Hindlimb muscle (tissue), 1 donor: Measurements from ENCODE around the gene MUC6. TPM values are rescaled to one million over a fixed set of nuclear protein-coding genes. Genes with fewer than 3 reads are reported as not detected.
"Not testable (repeated sequence)": the region's sequence is repeated elsewhere in the genome, so short reads cannot be mapped to it uniquely, and the experiment has no call there.

ENCODE experiments used
- DNase-seq: peaks from one replicate; pipeline ENCODE4 v3.0.0-alpha.2; 2013
- polyA plus RNA-seq: library from polyadenylated mRNA; unstranded; fragments of 120-200 nt; gene quantifications from one replicate; pipeline ENCODE4 v1.2.1, GENCODE V29; 2013; ENCODE audit not compliant: insufficient read length

Gene MUC6
- polyA plus RNA-seq, 1 donor = 0.10 TPM

- no peak for DNase-seq
Observed at GRCh38 chr11:1023811-1024596, 12.5 kb downstream of the MUC6 start.

- DNase-seq = no peak
Observed at GRCh38 chr11:1022908-1023810, 13.4 kb downstream of the MUC6 start.

- no peak for DNase-seq
Observed at GRCh38 chr11:1022411-1022810, 14.1 kb downstream of the MUC6 start.

- DNase-seq = no peak
Observed at GRCh38 chr11:1020211-1020905, 16.2 kb downstream of the MUC6 start.

- DNase-seq = no peak
Observed at GRCh38 chr11:1019321-1019910, 17.1 kb downstream of the MUC6 start.

- no peak for DNase-seq
Observed at GRCh38 chr11:1018091-1018490, 18.4 kb downstream of the MUC6 start.

- DNase-seq = no peak
Observed at GRCh38 chr11:1017269-1018005, 19.1 kb downstream of the MUC6 start.

GRCh38 chr11:1016610-1017126, 19.9 kb downstream of the MUC6 start:
- DNase-seq = not testable (repeated sequence)

GRCh38 chr11:1015826-1016545, 20.5 kb downstream of the MUC6 start:
- DNase-seq = no peak

- DNase-seq = no peak
Observed at GRCh38 chr11:1015064-1015463, 21.5 kb downstream of the MUC6 start.

GRCh38 chr11:1014276-1014675, 22.2 kb downstream of the MUC6 start:
- DNase-seq = no peak

- DNase-seq = no peak
Observed at GRCh38 chr11:1013631-1013935, 22.9 kb downstream of the MUC6 start.

GRCh38 chr11:1012740-1013630, 23.5 kb downstream of the MUC6 start:
- DNase-seq = peak; percentile 32

- DNase-seq = no peak
Observed at GRCh38 chr11:1012291-1012690, 24.2 kb downstream of the MUC6 start.

GRCh38 chr11:1011320-1011698, 25.2 kb downstream of the MUC6 start:
- DNase-seq = no peak

GRCh38 chr11:1010551-1011319, 25.8 kb downstream of the MUC6 start:
- DNase-seq = no peak

GRCh38 chr11:1009991-1010390, 26.5 kb downstream of the MUC6 start:
- DNase-seq = peak; percentile 32

- DNase-seq = no peak
Observed at GRCh38 chr11:1009371-1009770, 27.1 kb downstream of the MUC6 start.

- DNase-seq = no peak
Observed at GRCh38 chr11:1008803-1009145, 27.7 kb downstream of the MUC6 start.
